BJ (cell line): Measurements from ENCODE around the gene MRPS24. TPM values are rescaled to one million over a fixed set of nuclear protein-coding genes. Genes with fewer than 3 reads are reported as not detected.

ENCODE experiments used
- CTCF ChIA-PET: fragments of 350-600 bp; formaldehyde crosslinking; extraction: SDS; loops from one replicate; lab custom pipeline; 2021; ENCODE audit warnings: antibody characterized with exemption, inconsistent platforms; lab: Yijun Ruan, JAX
- POLR2A ChIA-PET: fragments of 300-600 bp; sonication (Branson Sonifier 250); formaldehyde crosslinking; extraction: SDS; loops from one replicate; lab custom pipeline; 2021; ENCODE audit warnings: antibody characterized with exemption; lab: Charles Lee
- DNase-seq: peaks from one replicate; pipeline ENCODE4 v3.0.0-alpha.2; 2011; ENCODE audit warnings: low read depth
- H3K27me3 ChIP-seq: 2 replicates; pipeline ENCODE4 v1.6.0; 2011; ENCODE audit warnings: low read length; ENCODE audit not compliant: control insufficient read depth, insufficient read depth
- H3K36me3 ChIP-seq: 2 replicates; pipeline ENCODE4 v1.5.1; 2011; ENCODE audit warnings: low read length; ENCODE audit not compliant: control insufficient read depth, insufficient read depth
- H3K4me3 ChIP-seq: 2 replicates; pipeline ENCODE4 v1.5.1; 2011; ENCODE audit warnings: low read depth, mild to moderate bottlenecking, control low read depth, low read length
- CTCF ChIP-seq: IDR thresholded peaks from 2 replicates; pipeline ENCODE4 v1.5.1; 2011; ENCODE audit warnings: low read depth, mild to moderate bottlenecking, control low read depth, inconsistent platforms, low read length, moderate library complexity; ENCODE audit not compliant: insufficient read depth
- polyA plus RNA-seq: library from polyadenylated mRNA; depleted of rRNA; stranded (reverse); fragments of >200 nt; gene quantifications from 2 replicates; pipeline ENCODE4 v1.2.3, GENCODE V29; 2011

Gene MRPS24
- polyA plus RNA-seq, 1 experiment: 229 TPM

GRCh38 chr7:43884209-43884608 is 14.9 kb upstream of the MRPS24 start:
- ChIA-PET CTCF (interaction anchor here (0.6 to 1.1 kb wide), 4 partner anchors 20 to 951 kb away, joined by 3 to 4 read pairs (median 4); no protein-coding TSS in a partner anchor), POLR2A (no interaction called here)
- Histone ChIP-seq H3K4me3 (no peak overlapping the region), H3K36me3 (peaks cover 3% of the 10 kb centered on the region; the same call in 1 of the 2 replicates), H3K27me3 (no peaks in the 10 kb centered on the region)
- no peak for DNase-seq
- no peak for TF ChIP-seq CTCF

- DNase-seq: no peak
- CTCF ChIA-PET: no interaction called here
- Histone ChIP-seq H3K36me3 (peaks cover 25% of the 10 kb centered on the region), H3K4me3 (no peak overlapping the region), H3K27me3 (no peaks in the 10 kb centered on the region)
- POLR2A ChIA-PET: no interaction called here
- TF ChIP-seq CTCF: no peak
Measured at GRCh38 chr7:43880596-43880995, 11.3 kb upstream of the MRPS24 start.

GRCh38 chr7:43879477-43879876 is 10.2 kb upstream of the MRPS24 start:
- CTCF ChIA-PET: interaction anchor here (0.6 to 1.5 kb wide), 3 partner anchors 10 to 293 kb away, joined by 3 to 4 read pairs (median 4); partner anchors contain the start of gene MRPS24
- DNase-seq: peak; percentile 46
- TF ChIP-seq CTCF: no peak
- POLR2A ChIA-PET: interaction anchor here (0.5 kb wide), 1 partner anchor 804 kb away, joined by 3 read pairs; no protein-coding TSS in a partner anchor
- no peaks in the 10 kb centered on the region for H3K27me3 ChIP-seq
- H3K4me3 ChIP-seq: no peak overlapping the region
- H3K36me3 ChIP-seq: peaks cover 28% of the 10 kb centered on the region

- Histone ChIP-seq H3K36me3 (peaks cover 25% of the 10 kb centered on the region), H3K27me3 (no peaks in the 10 kb centered on the region), H3K4me3 (no peak overlapping the region)
- DNase-seq: no peak
- ChIA-PET CTCF (interaction anchor here (0.7 to 1.5 kb wide), 3 partner anchors 10 to 204 kb away, joined by 3 to 4 read pairs (median 4); partner anchors contain the start of gene MRPS24), POLR2A (no interaction called here)
- no peak for TF ChIP-seq CTCF
Measured at GRCh38 chr7:43878867-43879266, 9.6 kb upstream of the MRPS24 start.

GRCh38 chr7:43877968-43878864 is 8.9 kb upstream of the MRPS24 start:
- CTCF ChIA-PET: interaction anchor here (0.7 to 1.5 kb wide), 3 partner anchors 9 to 204 kb away, joined by 3 to 4 read pairs (median 4); partner anchors contain the start of gene MRPS24
- POLR2A ChIA-PET: no interaction called here
- no peaks in the 10 kb centered on the region for H3K27me3 ChIP-seq
- H3K4me3 ChIP-seq: no peak overlapping the region
- peaks cover 25% of the 10 kb centered on the region for H3K36me3 ChIP-seq
- DNase-seq: no peak
- no peak for TF ChIP-seq CTCF
